Fibroblast of the aortic adventitia (primary cell): ENCODE data around the gene CACNA1G. TPM values are rescaled to one million over a fixed set of nuclear protein-coding genes. Genes with fewer than 3 reads are reported as not detected.
A peak's percentile ranks its signal among the peaks of the same experiment; 100 is the strongest.

ENCODE experiments used
- DNase-seq: peaks from one replicate; pipeline ENCODE4 v3.0.0-alpha.2; 2010; ENCODE audit warnings: low read depth
- H3K4me3 ChIP-seq: 2 replicates; pipeline ENCODE4 v1.5.1; 2011; ENCODE audit warnings: low read depth, mild to moderate bottlenecking, control low read depth, low read length, moderate library complexity
- CTCF ChIP-seq: IDR thresholded peaks from 2 replicates; pipeline ENCODE4 v1.5.1; 2011; ENCODE audit warnings: mild to moderate bottlenecking, low read length, control low read depth, inconsistent platforms; ENCODE audit not compliant: insufficient read depth
- total RNA-seq: library from RNA; depleted of rRNA; stranded (reverse); fragments of >200 nt; gene quantifications from 2 replicates; pipeline ENCODE4 v1.2.3, GENCODE V29; 2012; ENCODE audit warnings: low replicate concordance

The CACNA1G gene
- total RNA-seq, 1 donor, result 1.8 TPM

GRCh38 chr17:50541402-50541715 is 19.2 kb upstream of the CACNA1G start:
- H3K4me3 ChIP-seq, result peak overlapping the region; percentile 69
- DNase-seq, result no peak
- no peak for TF ChIP-seq CTCF

GRCh38 chr17:50541716-50542688 is 18.5 kb upstream of the CACNA1G start:
- DNase-seq, result peak; percentile 62
- peak overlapping the region; percentile 69 for H3K4me3 ChIP-seq

DNA sequence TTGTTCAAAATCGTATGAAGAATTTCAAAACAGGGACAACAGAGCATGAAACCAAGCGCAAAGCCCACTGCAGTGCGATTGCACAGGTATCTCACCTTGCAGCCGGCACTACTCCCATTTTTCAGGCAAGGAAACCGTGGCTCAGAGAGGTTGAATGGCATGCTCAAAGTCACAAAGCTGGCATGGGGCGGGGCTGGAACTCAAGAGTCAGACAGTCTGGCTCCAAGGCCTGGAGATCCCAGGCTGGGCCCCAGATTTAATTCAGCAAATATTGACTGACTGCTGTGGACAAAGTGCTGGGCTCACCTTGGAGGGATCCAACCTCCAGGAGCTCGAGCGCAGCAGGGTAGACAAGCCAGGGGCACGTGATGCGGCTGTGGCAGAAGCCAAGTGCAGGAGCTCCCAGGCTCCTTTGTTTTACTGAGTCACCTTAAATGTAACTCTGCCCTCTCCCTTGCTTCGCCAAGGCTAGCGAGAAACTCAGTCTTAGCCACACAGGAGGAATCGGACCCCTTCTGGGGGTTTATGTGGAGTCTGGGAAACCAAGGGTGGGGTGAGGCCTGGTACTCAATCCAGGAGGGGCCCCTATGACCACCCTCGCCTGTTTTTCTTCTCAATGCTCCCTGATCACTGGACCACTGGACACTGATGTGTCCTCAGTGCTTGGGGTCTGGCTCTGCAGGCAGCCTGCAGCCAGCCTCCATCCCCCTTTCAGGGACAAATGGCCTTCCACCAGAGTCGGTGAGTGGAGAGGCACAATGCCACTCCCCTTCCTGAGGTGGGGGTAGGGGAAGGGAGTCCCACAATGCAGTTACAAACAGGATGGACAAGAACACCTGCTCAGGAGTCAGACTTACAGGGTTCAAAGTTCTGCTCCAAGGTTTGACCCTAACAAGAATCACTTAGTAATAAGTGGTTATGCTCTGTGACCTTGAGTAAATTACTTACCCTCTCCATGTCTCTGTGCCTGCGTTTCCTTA is 17.4 kb upstream of the CACNA1G start:
- no peak for DNase-seq
- no peak for TF ChIP-seq CTCF
- H3K4me3 ChIP-seq, result no peak overlapping the region

More at GRCh38 chr17:50541716-50542688, 18.5 kb upstream of the CACNA1G start:
- TF ChIP-seq CTCF, result peak; percentile 20

GRCh38 chr17:50544516-50544915 is 16.0 kb upstream of the CACNA1G start:
- no peak for DNase-seq
- no peak for TF ChIP-seq CTCF

DNA sequence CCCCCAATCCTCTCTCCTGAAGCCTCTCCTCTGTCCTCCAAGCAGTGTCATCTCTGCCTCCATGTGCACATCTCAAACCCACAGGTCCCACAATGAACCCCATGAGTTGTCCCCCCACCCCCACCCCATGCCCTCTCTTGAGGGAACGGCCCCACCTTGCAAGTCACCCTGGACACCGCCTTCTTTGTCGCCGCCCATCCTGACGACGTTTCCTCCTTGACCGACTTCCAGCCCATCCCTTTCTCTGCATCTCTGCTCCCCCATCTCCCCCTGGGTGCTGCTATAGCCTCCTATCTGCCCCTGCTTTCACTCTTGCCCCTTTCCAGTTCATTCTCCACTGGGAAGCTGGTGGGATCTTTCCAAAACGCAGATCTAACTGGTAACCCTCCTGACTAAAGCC is 15.2 kb upstream of the CACNA1G start:
- no peak overlapping the region for H3K4me3 ChIP-seq
- TF ChIP-seq CTCF, result no peak
- DNase-seq, result no peak

More at GRCh38 chr17:50544516-50544915, 16.0 kb upstream of the CACNA1G start:
- H3K4me3 ChIP-seq, result no peak overlapping the region

DNA sequence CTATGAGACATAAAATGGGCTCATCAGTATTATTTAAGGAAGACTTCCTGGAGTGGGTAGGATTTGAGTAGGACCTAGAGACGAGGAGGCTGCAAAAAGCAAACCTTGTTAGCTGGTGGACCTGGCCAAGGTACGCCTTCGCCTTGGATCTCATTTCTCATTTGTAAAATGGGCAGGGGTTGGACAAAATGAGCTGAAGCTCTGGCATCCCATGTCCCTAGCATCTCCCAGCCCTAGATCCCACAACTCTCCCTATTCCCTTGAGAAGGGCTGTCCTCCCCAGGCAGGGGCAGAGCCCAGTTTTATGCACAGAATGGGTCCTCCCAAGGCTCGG is 13.8 kb upstream of the CACNA1G start:
- H3K4me3 ChIP-seq, result peak overlapping the region; percentile 18
- DNase-seq, result no peak
- TF ChIP-seq CTCF, result no peak
